Measurements from ENCODE around the gene TSGA10. TPM values are rescaled to one million over a fixed set of nuclear protein-coding genes. Genes with fewer than 3 reads are reported as not detected.

The TSGA10 gene
- total RNA-seq, 1 donor = 14.7 TPM

DNA sequence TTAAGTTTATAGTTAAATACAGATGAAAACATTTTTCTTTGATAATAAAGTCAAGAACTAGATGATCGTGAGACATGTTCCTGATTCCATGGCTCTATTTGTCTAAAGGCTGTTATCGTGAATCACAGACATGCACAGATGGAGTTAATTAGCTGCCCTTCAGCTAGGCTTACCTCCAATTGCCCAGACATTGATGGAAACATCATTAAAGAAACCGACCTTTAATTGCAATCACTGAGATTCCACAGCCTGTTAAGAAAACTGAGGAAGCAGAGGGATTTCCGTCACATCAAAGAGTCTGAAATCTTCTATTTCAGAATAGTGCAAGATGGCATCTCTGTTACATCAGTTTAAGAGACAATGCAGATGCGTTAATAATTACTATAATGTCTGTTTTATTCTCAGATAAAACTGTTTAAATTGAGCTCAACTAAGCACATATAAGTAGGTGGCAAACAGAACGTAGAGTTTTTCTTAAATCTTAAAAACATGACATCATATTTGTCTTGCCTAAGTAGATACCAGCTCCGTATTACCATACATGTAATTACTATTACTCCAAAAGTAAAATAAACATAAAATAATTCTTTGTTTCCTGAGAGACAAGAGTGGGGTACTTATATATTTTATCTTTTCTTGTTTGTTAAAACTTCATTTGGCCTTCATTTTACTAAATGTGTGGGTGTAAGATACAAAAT, 194.8 kb downstream of the TSGA10 start:
- H3K4me3 ChIP-seq (ENCODE audit: low read length) = no peak overlapping the region
- peaks cover 5% of the 10 kb centered on the region for H3K9me3 ChIP-seq (ENCODE audit: low read depth, low read length)
- peaks cover 4% of the 10 kb centered on the region for H3K27me3 ChIP-seq (ENCODE audit: insufficient read depth, low read length)
- no peaks in the 10 kb centered on the region for H3K4me1 ChIP-seq (ENCODE audit: insufficient read depth, low read length)

DNA sequence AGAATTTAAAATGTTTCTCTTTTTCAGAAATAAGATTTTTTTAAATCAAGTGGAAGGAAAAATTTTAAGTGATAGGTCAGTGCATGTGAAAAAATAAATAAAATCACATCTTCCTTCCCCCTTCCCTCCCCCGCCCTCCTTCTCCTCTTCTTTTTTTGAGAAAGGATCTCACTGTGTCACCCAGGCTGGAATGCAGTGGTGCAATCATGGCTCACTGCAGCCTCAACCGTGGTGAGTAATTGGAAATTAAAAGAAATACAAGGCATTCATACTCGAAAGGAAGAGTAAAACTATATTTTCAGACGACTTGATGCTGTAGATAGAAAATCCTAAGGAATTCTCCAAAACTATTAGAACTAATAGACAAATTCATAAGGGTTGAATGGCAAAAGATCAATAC, 201.8 kb downstream of the TSGA10 start:
- Histone ChIP-seq H3K4me3 (ENCODE audit: low read length) (no peak overlapping the region), H3K4me1 (ENCODE audit: insufficient read depth, low read length) (no peaks in the 10 kb centered on the region), H3K27me3 (ENCODE audit: insufficient read depth, low read length) (peaks cover 12% of the 10 kb centered on the region), H3K9me3 (ENCODE audit: low read depth, low read length) (no peaks in the 10 kb centered on the region)

DNA sequence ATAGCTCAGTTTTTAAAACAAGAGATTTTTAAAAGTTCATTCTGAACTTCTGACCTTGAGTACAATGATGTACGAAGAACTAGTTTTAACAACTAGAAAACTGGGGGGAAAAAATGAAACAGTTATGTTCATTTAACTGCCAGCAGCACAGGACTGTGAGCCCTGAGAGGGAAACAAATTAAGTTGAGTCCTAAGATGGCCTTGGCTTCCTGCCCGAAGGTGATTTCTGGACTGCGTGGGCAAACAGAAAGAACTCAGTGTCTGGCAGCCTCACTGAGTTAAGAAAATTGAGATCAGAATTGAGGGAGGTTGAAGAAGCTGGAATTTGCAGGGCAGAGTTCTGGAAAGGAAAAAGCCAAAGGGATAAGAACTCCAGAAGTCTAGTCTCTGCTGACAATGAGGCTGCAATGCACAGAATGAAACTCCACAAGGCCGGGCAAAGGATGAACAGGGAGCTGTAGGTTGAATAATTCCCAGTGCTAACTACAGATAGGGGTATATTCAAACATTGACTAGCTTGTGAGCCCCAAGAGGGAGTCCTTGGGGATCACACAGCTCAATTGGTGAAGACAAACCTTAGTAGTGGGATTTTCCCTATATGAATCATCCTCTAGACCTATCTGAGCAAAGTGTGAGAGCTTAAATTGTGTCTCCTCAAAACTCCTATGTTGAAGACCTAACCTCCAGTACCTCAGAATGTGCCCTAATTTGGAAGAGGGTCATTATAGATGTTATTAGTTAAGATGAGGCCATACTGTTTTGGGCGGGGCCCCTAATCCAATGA, 205.6 kb downstream of the TSGA10 start:
- no peaks in the 10 kb centered on the region for H3K4me1 ChIP-seq (ENCODE audit: insufficient read depth, low read length)
- H3K4me3 ChIP-seq (ENCODE audit: low read length) = no peak overlapping the region
- H3K27me3 ChIP-seq (ENCODE audit: insufficient read depth, low read length) = peaks cover 12% of the 10 kb centered on the region
- no peaks in the 10 kb centered on the region for H3K9me3 ChIP-seq (ENCODE audit: low read depth, low read length)

DNA sequence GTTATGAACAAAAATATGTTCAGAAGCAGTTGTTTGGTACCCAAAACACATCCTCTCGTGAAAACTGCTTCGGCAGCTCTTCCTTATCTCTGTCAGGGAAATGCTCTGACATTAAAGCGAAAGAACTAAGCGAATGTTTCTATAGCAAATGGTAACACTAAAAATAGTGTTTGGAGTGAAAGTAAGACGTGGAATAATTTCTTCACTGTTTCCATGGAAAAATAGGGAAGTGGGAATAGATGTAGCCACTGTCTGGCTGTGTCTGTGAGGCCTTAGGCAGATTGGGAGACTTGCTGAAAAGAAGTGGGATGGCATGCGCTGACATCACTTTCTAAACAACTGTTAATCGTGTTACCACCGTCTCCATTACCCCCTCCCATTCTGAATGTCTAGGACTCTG, 207.2 kb downstream of the TSGA10 start:
- Histone ChIP-seq H3K4me3 (ENCODE audit: low read length) (no peak overlapping the region), H3K9me3 (ENCODE audit: low read depth, low read length) (no peaks in the 10 kb centered on the region), H3K4me1 (ENCODE audit: insufficient read depth, low read length) (no peaks in the 10 kb centered on the region), H3K27me3 (ENCODE audit: insufficient read depth, low read length) (peaks cover 5% of the 10 kb centered on the region)

Other genes with a start within 250 kb of the TSGA10 start
- gene CRACDL, start 218.7 kb downstream of the TSGA10 start, total RNA-seq = 1.6 TPM
- 0.21 TPM for gene C2orf15, start 13.2 kb downstream of the TSGA10 start, total RNA-seq
- 16.4 TPM for gene LIPT1, start within 50 bp of the TSGA10 start, total RNA-seq
- 16.2 TPM for gene MITD1, start 26.1 kb upstream of the TSGA10 start, total RNA-seq
- gene MRPL30, start 26.2 kb upstream of the TSGA10 start, total RNA-seq = 21.5 TPM
- gene LYG2, start 100.7 kb upstream of the TSGA10 start, total RNA-seq = not detected
- 0.52 TPM for gene LYG1, start 146.3 kb upstream of the TSGA10 start, total RNA-seq
- 18.9 TPM for gene TXNDC9, start 181.4 kb upstream of the TSGA10 start, total RNA-seq
- gene EIF5B, start 182.4 kb upstream of the TSGA10 start, total RNA-seq = 24.6 TPM

All from mononuclear cell (primary cell).